Astrocyte of the spinal cord (primary cell): Measurements from ENCODE around the gene ADARB2.

Experiments used
- DNase-seq: peaks from one replicate; pipeline ENCODE4 v3.0.0; 2011; ENCODE audit warnings: low read depth, low spot score
- H3K4me3 ChIP-seq: 2 replicates; pipeline ENCODE4 v1.5.1; 2011; ENCODE audit warnings: low read depth, mild to moderate bottlenecking, low read length, moderate library complexity
- CTCF ChIP-seq: IDR thresholded peaks from 2 replicates; pipeline ENCODE4 v1.5.1; 2012; ENCODE audit warnings: low read depth, mild to moderate bottlenecking, low read length, inconsistent platforms
- in situ Hi-C: cut with HindIII; loops from 2 replicates; pipeline ENCODE4 v1.10.0; 2017; ENCODE audit warnings: low sequenced_read_pairs

The ADARB2 gene

GRCh38 chr10:1653321-1653720 lies 84.0 kb downstream of the ADARB2 start:
- in situ Hi-C loops, result no loop called here
- DNase-seq, result no peak
- no peak for TF ChIP-seq CTCF
- no peak overlapping the region for H3K4me3 ChIP-seq

GRCh38 chr10:1652151-1652550 lies 85.2 kb downstream of the ADARB2 start:
- DNase-seq, result no peak
- no peak overlapping the region for H3K4me3 ChIP-seq
- TF ChIP-seq CTCF, result no peak
- in situ Hi-C loops, result no loop called here

GRCh38 chr10:1651270-1651966 lies 85.9 kb downstream of the ADARB2 start:
- no peak overlapping the region for H3K4me3 ChIP-seq
- in situ Hi-C loops, result no loop called here
- no peak for TF ChIP-seq CTCF
- DNase-seq, result no peak

- in situ Hi-C loops, result no loop called here
- TF ChIP-seq CTCF, result no peak
- DNase-seq, result no peak
- H3K4me3 ChIP-seq, result no peak overlapping the region
Measured at GRCh38 chr10:1650542-1651269, 86.6 kb downstream of the ADARB2 start.

GRCh38 chr10:1648648-1649047 lies 88.7 kb downstream of the ADARB2 start:
- TF ChIP-seq CTCF, result no peak
- H3K4me3 ChIP-seq, result no peak overlapping the region
- DNase-seq, result no peak
- in situ Hi-C loops, result no loop called here

GRCh38 chr10:1646332-1646731 lies 91.0 kb downstream of the ADARB2 start:
- in situ Hi-C loops, result no loop called here
- TF ChIP-seq CTCF, result no peak
- H3K4me3 ChIP-seq, result no peak overlapping the region
- DNase-seq, result no peak
